Duodenal mucosa (tissue), 2 donors: ENCODE data around the gene ASIC2.
A peak's percentile ranks its signal among the peaks of the same experiment; 100 is the strongest.

ENCODE experiments used
- H3K27ac ChIP-seq: one replicate; pipeline ENCODE4 v1.7.0; 2013; ENCODE audit warnings: low read depth, low read length
- H3K27me3 ChIP-seq, 2 donors: one replicate each; pipeline ENCODE4 v1.7.0; 2013; ENCODE audit warnings: low read length in 2 of 2, control low read depth in 1 of 2; ENCODE audit not compliant: insufficient read depth in 2 of 2, control insufficient read depth in 1 of 2
- H3K36me3 ChIP-seq, 2 donors: one replicate each; pipeline ENCODE4 v1.7.0; 2013; ENCODE audit warnings: low read length in 2 of 2, control low read depth in 1 of 2; ENCODE audit not compliant: insufficient read depth in 2 of 2, control insufficient read depth in 1 of 2
- H3K4me1 ChIP-seq, 2 donors: one replicate each; pipeline ENCODE4 v1.7.0; 2013; ENCODE audit warnings: low read length in 2 of 2, control low read depth in 1 of 2; ENCODE audit not compliant: insufficient read depth in 2 of 2, control insufficient read depth in 1 of 2
- H3K4me3 ChIP-seq, 2 donors: one replicate each; pipeline ENCODE4 v1.7.0; 2013; ENCODE audit warnings: low read length in 2 of 2, low read depth in 1 of 2
- H3K9ac ChIP-seq, 2 donors: one replicate each; pipeline ENCODE4 v1.7.0; 2013; ENCODE audit warnings: low read length in 2 of 2, low read depth in 1 of 2
- H3K9me3 ChIP-seq, 2 donors: one replicate each; pipeline ENCODE4 v1.7.0; 2013; ENCODE audit warnings: low read length in 2 of 2, control low read depth in 1 of 2; ENCODE audit not compliant: control insufficient read depth in 1 of 2

Gene ASIC2

GRCh38 chr17:33292981-33293867 lies at the start of gene ASIC2:
TSS of gene ASIC2 (minus strand) at chr17:33293295.
- Histone ChIP-seq H3K36me3 (no peaks in the 10 kb centered on the region), H3K9me3 (no peaks in the 10 kb centered on the region), H3K27me3 (peaks cover 14 to 16% of the 10 kb centered on the region in 2 donors), H3K4me3 (peak within 1 kb of the TSS; percentile 57 to 60), H3K9ac (peak within 1 kb of the TSS in 1 of 2 donors; percentile 25), H3K4me1 (peaks cover 4 to 19% of the 10 kb centered on the region in 2 donors), H3K27ac (no peak within 1 kb of the TSS)

- H3K36me3 ChIP-seq, result no peaks in the 10 kb centered on the region
- no peak overlapping the region for H3K27ac ChIP-seq
- H3K9ac ChIP-seq, result no peak overlapping the region
- peaks cover 6 to 11% of the 10 kb centered on the region in 2 donors for H3K27me3 ChIP-seq
- H3K4me3 ChIP-seq, result no peak overlapping the region
- H3K9me3 ChIP-seq, result no peaks in the 10 kb centered on the region
- H3K4me1 ChIP-seq, result no peaks in the 10 kb centered on the region
These were observed 48.9 kb upstream of the ASIC2 start for GRCh38 chr17:33342025-33342424.

- H3K4me3 ChIP-seq, result no peak overlapping the region
- H3K9me3 ChIP-seq, result no peaks in the 10 kb centered on the region
- no peaks in the 10 kb centered on the region for H3K36me3 ChIP-seq
- peaks cover 11 to 13% of the 10 kb centered on the region in 2 donors for H3K27me3 ChIP-seq
- H3K4me1 ChIP-seq, result no peaks in the 10 kb centered on the region
- H3K27ac ChIP-seq, result no peak overlapping the region
- no peak overlapping the region for H3K9ac ChIP-seq
These were observed 45.1 kb upstream of the ASIC2 start for GRCh38 chr17:33338242-33338641.

GRCh38 chr17:33335491-33336173 lies 42.5 kb upstream of the ASIC2 start:
- no peaks in the 10 kb centered on the region for H3K9me3 ChIP-seq
- no peaks in the 10 kb centered on the region for H3K36me3 ChIP-seq
- H3K4me3 ChIP-seq, result no peak overlapping the region
- H3K9ac ChIP-seq, result no peak overlapping the region
- no peak overlapping the region for H3K27ac ChIP-seq
- no peaks in the 10 kb centered on the region for H3K4me1 ChIP-seq
- peaks cover 0 to 13% of the 10 kb centered on the region in 2 donors for H3K27me3 ChIP-seq

- H3K9me3 ChIP-seq, result no peaks in the 10 kb centered on the region
- peaks cover 0 to 13% of the 10 kb centered on the region in 2 donors for H3K27me3 ChIP-seq
- no peak overlapping the region for H3K9ac ChIP-seq
- no peak overlapping the region for H3K27ac ChIP-seq
- no peak overlapping the region for H3K4me3 ChIP-seq
- no peaks in the 10 kb centered on the region for H3K4me1 ChIP-seq
- no peaks in the 10 kb centered on the region for H3K36me3 ChIP-seq
These were observed 41.6 kb upstream of the ASIC2 start for GRCh38 chr17:33334703-33335102.

- H3K9ac ChIP-seq, result no peak overlapping the region
- H3K27ac ChIP-seq, result no peak overlapping the region
- H3K27me3 ChIP-seq, result peaks cover 0 to 7% of the 10 kb centered on the region in 2 donors
- H3K9me3 ChIP-seq, result no peaks in the 10 kb centered on the region
- H3K36me3 ChIP-seq, result no peaks in the 10 kb centered on the region
- no peaks in the 10 kb centered on the region for H3K4me1 ChIP-seq
- no peak overlapping the region for H3K4me3 ChIP-seq
These were observed 37.8 kb upstream of the ASIC2 start for GRCh38 chr17:33330877-33331276.

- Histone ChIP-seq H3K27ac (no peak overlapping the region), H3K27me3 (no peaks in the 10 kb centered on the region), H3K36me3 (no peaks in the 10 kb centered on the region), H3K9me3 (no peaks in the 10 kb centered on the region), H3K4me3 (no peak overlapping the region), H3K9ac (no peak overlapping the region), H3K4me1 (no peaks in the 10 kb centered on the region)
These were observed 35.0 kb upstream of the ASIC2 start for GRCh38 chr17:33328129-33328528.

- H3K9me3 ChIP-seq, result no peaks in the 10 kb centered on the region
- no peaks in the 10 kb centered on the region for H3K27me3 ChIP-seq
- H3K4me1 ChIP-seq, result no peaks in the 10 kb centered on the region
- no peak overlapping the region for H3K27ac ChIP-seq
- no peak overlapping the region for H3K4me3 ChIP-seq
- H3K36me3 ChIP-seq, result no peaks in the 10 kb centered on the region
- H3K9ac ChIP-seq, result no peak overlapping the region
These were observed 31.6 kb upstream of the ASIC2 start for GRCh38 chr17:33324736-33325135.

GRCh38 chr17:33322063-33322462 lies 29.0 kb upstream of the ASIC2 start:
- no peaks in the 10 kb centered on the region for H3K9me3 ChIP-seq
- H3K27ac ChIP-seq, result no peak overlapping the region
- no peaks in the 10 kb centered on the region for H3K36me3 ChIP-seq
- no peaks in the 10 kb centered on the region for H3K27me3 ChIP-seq
- no peak overlapping the region for H3K4me3 ChIP-seq
- H3K4me1 ChIP-seq, result no peaks in the 10 kb centered on the region
- H3K9ac ChIP-seq, result no peak overlapping the region

GRCh38 chr17:33318241-33318640 lies 25.1 kb upstream of the ASIC2 start:
- Histone ChIP-seq H3K36me3 (no peaks in the 10 kb centered on the region), H3K4me3 (no peak overlapping the region), H3K9ac (no peak overlapping the region), H3K27ac (no peak overlapping the region), H3K9me3 (no peaks in the 10 kb centered on the region), H3K27me3 (peaks cover 0 to 3% of the 10 kb centered on the region in 2 donors), H3K4me1 (no peaks in the 10 kb centered on the region)
